Measurements from ENCODE around the gene PTPN21. TPM values are rescaled to one million over a fixed set of nuclear protein-coding genes. Genes with fewer than 3 reads are reported as not detected.

PTPN21 gene
- total and polyA plus RNA-seq, 2 donors (not counting 3 experiments of a cell fraction or from before 2014, with no cell fraction given): 9.2 to 16.1 TPM

DNA sequence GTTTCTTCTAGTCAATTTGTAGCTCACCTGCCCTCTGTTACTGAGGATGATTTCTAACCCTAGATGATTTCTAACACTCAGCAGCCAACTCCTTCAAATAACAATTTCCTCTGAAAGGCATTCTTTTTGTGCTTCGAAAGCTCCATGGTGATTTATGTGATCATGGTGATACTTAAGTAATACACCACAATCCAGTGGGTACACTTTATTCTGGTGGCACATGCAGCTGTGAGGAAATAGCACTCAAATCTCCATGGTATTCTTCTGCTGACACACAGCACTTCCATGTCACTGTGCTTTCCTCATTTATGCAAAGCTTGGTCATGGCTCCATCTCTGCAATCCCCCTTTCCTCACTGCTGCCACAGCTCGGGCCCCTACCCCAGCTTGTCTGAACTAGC is 73.7 kb downstream of the PTPN21 start:
- peaks cover 4% of the 10 kb centered on the region for H3K79me2 ChIP-seq (ENCODE audit: control insufficient read depth, insufficient read depth, low read length)
- ChIA-PET CTCF (interaction anchor here (0.8 to 1.3 kb wide), 3 partner anchors 9 to 467 kb away, joined by 3 to 5 read pairs (median 3); no protein-coding TSS in a partner anchor), POLR2A (no interaction called here)
- H2AFZ ChIP-seq (ENCODE audit: low read depth, low read length): no peak overlapping the region
- no peak overlapping the region for H3K4me2 ChIP-seq (ENCODE audit: insufficient read depth, low read length)
- DNase-seq (ENCODE audit: low read depth, low spot score): no peak
- H3K4me3 ChIP-seq (replicated peaks in 1 of 3; ENCODE audit: insufficient read depth in 1 of 3, low read depth in 1 of 3, low read length in 3 of 3): no peak overlapping the region
- no peaks in the 10 kb centered on the region for H3K4me1 ChIP-seq (ENCODE audit: control insufficient read depth, extremely low read depth, insufficient read depth, low read length)
- H4K20me1 ChIP-seq (replicated peaks; ENCODE audit: control insufficient read depth, extremely low read depth, insufficient read depth, low read length): no peaks in the 10 kb centered on the region
- H3K27me3 ChIP-seq (ENCODE audit: control insufficient read depth in 2 of 2, insufficient read depth in 2 of 2, low read length in 2 of 2): no peaks in the 10 kb centered on the region
- TF ChIP-seq MYC (IDR thresholded peaks at IDR 0.05; ENCODE audit: low read depth, low read length): no peak
- no peak for TF ChIP-seq POLR2A (IDR thresholded peaks at IDR 0.05; ENCODE audit: low read depth, low read length)
- TF ChIP-seq GATA2 (IDR thresholded peaks at IDR 0.05; ENCODE audit: insufficient read depth, insufficient read length, low read depth, low read length): no peak
- TF ChIP-seq, protein P1, sequence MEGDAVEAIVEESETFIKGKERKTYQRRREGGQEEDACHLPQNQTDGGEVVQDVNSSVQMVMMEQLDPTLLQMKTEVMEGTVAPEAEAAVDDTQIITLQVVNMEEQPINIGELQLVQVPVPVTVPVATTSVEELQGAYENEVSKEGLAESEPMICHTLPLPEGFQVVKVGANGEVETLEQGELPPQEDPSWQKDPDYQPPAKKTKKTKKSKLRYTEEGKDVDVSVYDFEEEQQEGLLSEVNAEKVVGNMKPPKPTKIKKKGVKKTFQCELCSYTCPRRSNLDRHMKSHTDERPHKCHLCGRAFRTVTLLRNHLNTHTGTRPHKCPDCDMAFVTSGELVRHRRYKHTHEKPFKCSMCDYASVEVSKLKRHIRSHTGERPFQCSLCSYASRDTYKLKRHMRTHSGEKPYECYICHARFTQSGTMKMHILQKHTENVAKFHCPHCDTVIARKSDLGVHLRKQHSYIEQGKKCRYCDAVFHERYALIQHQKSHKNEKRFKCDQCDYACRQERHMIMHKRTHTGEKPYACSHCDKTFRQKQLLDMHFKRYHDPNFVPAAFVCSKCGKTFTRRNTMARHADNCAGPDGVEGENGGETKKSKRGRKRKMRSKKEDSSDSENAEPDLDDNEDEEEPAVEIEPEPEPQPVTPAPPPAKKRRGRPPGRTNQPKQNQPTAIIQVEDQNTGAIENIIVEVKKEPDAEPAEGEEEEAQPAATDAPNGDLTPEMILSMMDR (IDR thresholded peaks at IDR 0.05; ENCODE audit: extremely low read depth in 1 of 2, insufficient read depth in 1 of 2, low read depth in 1 of 2, low read length in 2 of 2): no peak
- TF ChIP-seq EZH2 (IDR thresholded peaks at IDR 0.05; ENCODE audit: borderline replicate concordance, low read depth, low read length, severe bottlenecking): no peak
- no peak for TF ChIP-seq POLR2AphosphoS5 (IDR thresholded peaks at IDR 0.05; ENCODE audit: insufficient read depth, low read depth, low read length)
- H3K9me3 ChIP-seq (replicated peaks; ENCODE audit: control insufficient read depth, insufficient read depth, low read length): no peaks in the 10 kb centered on the region
- H3K36me3 ChIP-seq (ENCODE audit: control insufficient read depth in 2 of 2, extremely low read depth in 1 of 2, insufficient read depth in 2 of 2, low read length in 2 of 2): peaks cover 10 to 17% of the 10 kb centered on the region in 2 experiments
- intact Hi-C loops (cut with micrococcal nuclease): no loop called here
- no peak for FAIRE-seq
- no peak overlapping the region for H3K9ac ChIP-seq (replicated peaks; ENCODE audit: extremely low read depth, insufficient read depth, low read length)
- dilution Hi-C loops (cut with MboI; ENCODE audit: extremely low pct_ligation_motif_present, low sequenced_read_pairs): no loop called here
- BruUV-seq (replicated peaks): no TSS peak
- no peak overlapping the region for H3K27ac ChIP-seq (ENCODE audit: insufficient read depth, low read depth, low read length)
- H3K9me1 ChIP-seq (replicated peaks; ENCODE audit: control insufficient read depth, extremely low read depth, insufficient read depth, low read length): no peaks in the 10 kb centered on the region

DNA sequence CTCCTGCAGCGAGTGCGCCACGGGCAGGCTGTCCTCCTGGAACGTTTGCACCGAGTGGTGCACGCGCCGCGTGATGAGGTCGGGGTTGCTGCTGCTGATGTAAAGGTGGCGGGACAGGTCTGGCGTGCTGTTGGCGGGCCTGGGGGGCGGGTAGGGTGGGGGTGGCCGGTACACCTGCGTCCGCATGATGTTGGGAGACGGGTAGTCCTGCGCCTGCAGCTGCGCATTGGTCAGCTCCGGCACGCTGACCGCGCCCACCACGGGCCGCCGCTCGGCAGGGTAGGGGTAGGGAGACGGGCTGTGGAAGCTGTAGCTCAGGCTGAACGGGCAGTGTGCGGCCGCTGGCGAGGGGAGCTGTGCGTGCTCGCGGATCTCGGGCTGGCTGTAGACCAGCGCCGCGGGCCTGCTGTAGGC is 75.2 kb downstream of the PTPN21 start:
- Histone ChIP-seq H3K9me3 (replicated peaks; ENCODE audit: control insufficient read depth, insufficient read depth, low read length) (no peaks in the 10 kb centered on the region), H2AFZ (ENCODE audit: low read depth, low read length) (no peak overlapping the region), H3K4me1 (ENCODE audit: control insufficient read depth, extremely low read depth, insufficient read depth, low read length) (no peaks in the 10 kb centered on the region), H3K27me3 (ENCODE audit: control insufficient read depth in 2 of 2, insufficient read depth in 2 of 2, low read length in 2 of 2) (no peaks in the 10 kb centered on the region), H3K9ac (replicated peaks; ENCODE audit: extremely low read depth, insufficient read depth, low read length) (no peak overlapping the region), H4K20me1 (replicated peaks; ENCODE audit: control insufficient read depth, extremely low read depth, insufficient read depth, low read length) (no peaks in the 10 kb centered on the region), H3K9me1 (replicated peaks; ENCODE audit: control insufficient read depth, extremely low read depth, insufficient read depth, low read length) (no peaks in the 10 kb centered on the region), H3K4me3 (replicated peaks in 1 of 3; ENCODE audit: insufficient read depth in 1 of 3, low read depth in 1 of 3, low read length in 3 of 3) (no peak overlapping the region), H3K36me3 (ENCODE audit: control insufficient read depth in 2 of 2, extremely low read depth in 1 of 2, insufficient read depth in 2 of 2, low read length in 2 of 2) (peaks cover 7 to 17% of the 10 kb centered on the region in 2 experiments), H3K27ac (ENCODE audit: insufficient read depth, low read depth, low read length) (no peak overlapping the region), H3K79me2 (ENCODE audit: control insufficient read depth, insufficient read depth, low read length) (peaks cover 8% of the 10 kb centered on the region), H3K4me2 (ENCODE audit: insufficient read depth, low read length) (no peak overlapping the region)
- ChIA-PET POLR2A (no interaction called here), CTCF (no interaction called here)
- DNase-seq (ENCODE audit: low read depth, low spot score) (no peak), FAIRE-seq (no peak)
- BruUV-seq (replicated peaks): no TSS peak
- TF ChIP-seq EZH2 (IDR thresholded peaks at IDR 0.05; ENCODE audit: borderline replicate concordance, low read depth, low read length, severe bottlenecking) (no peak), MYC (IDR thresholded peaks at IDR 0.05; ENCODE audit: low read depth, low read length) (no peak)
- TF ChIP-seq, protein P1 (IDR thresholded peaks at IDR 0.05; ENCODE audit: extremely low read depth in 1 of 2, insufficient read depth in 1 of 2, low read depth in 1 of 2, low read length in 2 of 2): no peak
- intact Hi-C loops (cut with micrococcal nuclease) (no loop called here), dilution Hi-C loops (cut with MboI; ENCODE audit: extremely low pct_ligation_motif_present, low sequenced_read_pairs) (no loop called here)

Data from endothelial cell of umbilical vein (primary cell).